OCI-LY1 (cell line): ENCODE data around the gene MRC2.

Source experiments
- H2AFZ ChIP-seq: fragments of 200-600 bp; sonication (generic), shearing (Covaris generic); 2 replicates; pipeline ENCODE4 v1.6.0; 2014; ENCODE audit warnings: antibody characterized with exemption, mild to moderate bottlenecking, low read length
- H3F3A ChIP-seq: fragments of 200-600 bp; sonication (generic), shearing (Covaris generic); 2 replicates; pipeline ENCODE4 v1.6.0; 2014; ENCODE audit warnings: mild to moderate bottlenecking, antibody characterized with exemption, low read length, moderate library complexity; ENCODE audit not compliant: insufficient read depth
- H3K27ac ChIP-seq: fragments of 200-600 bp; sonication (generic); 2 replicates; pipeline ENCODE4 v1.5.1; 2014; ENCODE audit warnings: low read length, mixed run types, mild to moderate bottlenecking, low read depth; ENCODE audit not compliant: poor library complexity, severe bottlenecking
- H3K27me3 ChIP-seq: fragments of 200-600 bp; sonication (generic); 2 replicates; pipeline ENCODE4 v1.6.0; 2014; ENCODE audit warnings: antibody characterized with exemption, mild to moderate bottlenecking, low read length, moderate library complexity; ENCODE audit not compliant: insufficient read depth
- H3K36me3 ChIP-seq: fragments of 200-600 bp; sonication (generic); 2 replicates; pipeline ENCODE4 v1.6.1; 2014; ENCODE audit warnings: mild to moderate bottlenecking, antibody characterized with exemption, low read length, moderate library complexity, mixed read lengths; ENCODE audit not compliant: insufficient read depth
- H3K4me1 ChIP-seq: fragments of 200-600 bp; sonication (generic); 2 replicates; pipeline ENCODE4 v1.5.1; 2014; ENCODE audit warnings: mild to moderate bottlenecking, low read length, moderate library complexity; ENCODE audit not compliant: insufficient read depth, severe bottlenecking
- H3K4me2 ChIP-seq: fragments of 200-600 bp; sonication (generic), shearing (Covaris generic); 2 replicates; pipeline ENCODE4 v1.6.1; 2014; ENCODE audit warnings: low read length
- H3K4me3 ChIP-seq: fragments of 200-600 bp; sonication (generic); 2 replicates; pipeline ENCODE4 v1.5.1; 2014; ENCODE audit warnings: low read length, low read depth, mild to moderate bottlenecking, mixed read lengths; ENCODE audit not compliant: poor library complexity, severe bottlenecking
- H3K79me2 ChIP-seq: fragments of 200-600 bp; shearing (Covaris generic); 2 replicates; pipeline ENCODE4 v1.6.1; 2016; ENCODE audit warnings: mixed run types, low read length, mixed read lengths; ENCODE audit not compliant: insufficient read depth
- H3K9ac ChIP-seq: fragments of 200-600 bp; sonication (generic), shearing (Covaris generic); 2 replicates; pipeline ENCODE4 v1.6.1; 2014; ENCODE audit warnings: mild to moderate bottlenecking, low read length, mixed read lengths
- H3K9me2 ChIP-seq: fragments of 200-600 bp; sonication (generic), shearing (Covaris generic); 2 replicates; pipeline ENCODE4 v1.6.1; 2014; ENCODE audit warnings: low read depth, mild to moderate bottlenecking, low read length, mixed read lengths
- H3K9me3 ChIP-seq: fragments of 200-600 bp; shearing (Covaris generic); 2 replicates; pipeline ENCODE4 v1.6.1; 2014; ENCODE audit warnings: low read length, mixed read lengths
- H4K20me1 ChIP-seq: fragments of 200-600 bp; sonication (generic), shearing (Covaris generic); 2 replicates; pipeline ENCODE4 v1.6.0; 2016; ENCODE audit warnings: mild to moderate bottlenecking, low read length; ENCODE audit not compliant: insufficient read depth
- EZH2 ChIP-seq: fragments of 200-600 bp; sonication (generic), shearing (Covaris generic); IDR thresholded peaks from 2 replicates; pipeline ENCODE4 v1.8.0; 2017; ENCODE audit warnings: borderline replicate concordance, mixed run types, mild to moderate bottlenecking, antibody characterized with exemption, low read length, moderate library complexity, mixed read lengths
- TF ChIP-seq, protein P1 (sequence below): fragments of 200-600 bp; sonication (generic), shearing (Covaris generic); IDR thresholded peaks from 2 replicates; pipeline ENCODE4 v1.5.1; 2017; ENCODE audit warnings: mild to moderate bottlenecking, antibody characterized with exemption, low read length, moderate library complexity, mixed read lengths

MRC2 gene

DNA sequence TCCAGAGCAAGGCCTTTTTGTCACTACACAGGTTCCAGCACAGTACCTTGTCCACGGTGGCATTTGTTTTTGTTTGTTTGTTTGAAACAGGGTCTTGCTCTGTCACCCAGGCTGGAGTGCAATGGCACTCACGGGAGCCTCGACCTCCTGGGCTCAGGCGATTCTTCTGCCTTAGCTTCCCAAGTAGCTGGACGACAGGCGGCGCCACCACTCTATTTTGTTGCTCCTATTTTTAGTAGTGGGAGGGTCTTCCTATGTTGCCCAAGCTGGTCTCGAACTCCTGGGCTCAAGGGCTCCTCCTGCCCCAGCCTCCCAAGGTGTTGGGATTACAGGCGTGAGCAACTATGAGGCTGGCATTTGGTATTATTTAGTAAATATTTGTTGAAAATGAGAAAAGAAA, 10.3 kb downstream of the MRC2 start:
- H3K9ac ChIP-seq: no peak overlapping the region
- H3K36me3 ChIP-seq: no peaks in the 10 kb centered on the region
- no peaks in the 10 kb centered on the region for H3K79me2 ChIP-seq
- no peak for TF ChIP-seq EZH2
- TF ChIP-seq, protein P1, sequence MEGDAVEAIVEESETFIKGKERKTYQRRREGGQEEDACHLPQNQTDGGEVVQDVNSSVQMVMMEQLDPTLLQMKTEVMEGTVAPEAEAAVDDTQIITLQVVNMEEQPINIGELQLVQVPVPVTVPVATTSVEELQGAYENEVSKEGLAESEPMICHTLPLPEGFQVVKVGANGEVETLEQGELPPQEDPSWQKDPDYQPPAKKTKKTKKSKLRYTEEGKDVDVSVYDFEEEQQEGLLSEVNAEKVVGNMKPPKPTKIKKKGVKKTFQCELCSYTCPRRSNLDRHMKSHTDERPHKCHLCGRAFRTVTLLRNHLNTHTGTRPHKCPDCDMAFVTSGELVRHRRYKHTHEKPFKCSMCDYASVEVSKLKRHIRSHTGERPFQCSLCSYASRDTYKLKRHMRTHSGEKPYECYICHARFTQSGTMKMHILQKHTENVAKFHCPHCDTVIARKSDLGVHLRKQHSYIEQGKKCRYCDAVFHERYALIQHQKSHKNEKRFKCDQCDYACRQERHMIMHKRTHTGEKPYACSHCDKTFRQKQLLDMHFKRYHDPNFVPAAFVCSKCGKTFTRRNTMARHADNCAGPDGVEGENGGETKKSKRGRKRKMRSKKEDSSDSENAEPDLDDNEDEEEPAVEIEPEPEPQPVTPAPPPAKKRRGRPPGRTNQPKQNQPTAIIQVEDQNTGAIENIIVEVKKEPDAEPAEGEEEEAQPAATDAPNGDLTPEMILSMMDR: peak; percentile 46
- H3K4me1 ChIP-seq: no peaks in the 10 kb centered on the region
- no peak overlapping the region for H3K27ac ChIP-seq
- no peaks in the 10 kb centered on the region for H3K9me2 ChIP-seq
- no peaks in the 10 kb centered on the region for H3K9me3 ChIP-seq
- H3K27me3 ChIP-seq: peaks cover 8% of the 10 kb centered on the region
- no peaks in the 10 kb centered on the region for H4K20me1 ChIP-seq
- no peak overlapping the region for H3K4me2 ChIP-seq
- H2AFZ ChIP-seq: no peak overlapping the region
- H3F3A ChIP-seq: no peaks in the 10 kb centered on the region
- no peak overlapping the region for H3K4me3 ChIP-seq

DNA sequence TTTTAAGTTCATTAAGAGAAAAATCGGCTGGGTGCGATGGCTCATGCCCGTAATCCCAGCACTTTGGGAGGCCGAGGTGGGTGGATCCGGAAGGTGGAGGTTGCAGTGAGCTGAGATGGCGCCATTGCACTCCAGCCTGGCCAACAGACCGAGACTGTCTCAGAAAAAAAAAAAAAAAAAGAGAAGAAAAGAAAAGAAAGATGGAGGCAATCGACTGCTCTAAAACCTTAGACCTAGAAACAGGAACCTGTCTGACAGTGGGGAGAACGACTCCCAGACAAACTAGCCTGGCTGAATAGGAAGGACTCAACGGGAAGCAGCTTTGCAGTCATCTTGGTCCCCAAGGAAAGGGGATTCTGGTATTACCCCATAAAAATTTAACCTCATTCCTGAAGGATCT, 13.7 kb downstream of the MRC2 start:
- no peaks in the 10 kb centered on the region for H3K9me2 ChIP-seq
- H2AFZ ChIP-seq: no peak overlapping the region
- H3K4me1 ChIP-seq: no peaks in the 10 kb centered on the region
- no peaks in the 10 kb centered on the region for H4K20me1 ChIP-seq
- H3K27ac ChIP-seq: no peak overlapping the region
- no peaks in the 10 kb centered on the region for H3F3A ChIP-seq
- no peaks in the 10 kb centered on the region for H3K79me2 ChIP-seq
- H3K4me2 ChIP-seq: no peak overlapping the region
- H3K9ac ChIP-seq: no peak overlapping the region
- no peaks in the 10 kb centered on the region for H3K36me3 ChIP-seq
- TF ChIP-seq, protein P1: no peak
- no peak for TF ChIP-seq EZH2
- no peaks in the 10 kb centered on the region for H3K9me3 ChIP-seq
- H3K27me3 ChIP-seq: peaks cover 14% of the 10 kb centered on the region
- H3K4me3 ChIP-seq: no peak overlapping the region

DNA sequence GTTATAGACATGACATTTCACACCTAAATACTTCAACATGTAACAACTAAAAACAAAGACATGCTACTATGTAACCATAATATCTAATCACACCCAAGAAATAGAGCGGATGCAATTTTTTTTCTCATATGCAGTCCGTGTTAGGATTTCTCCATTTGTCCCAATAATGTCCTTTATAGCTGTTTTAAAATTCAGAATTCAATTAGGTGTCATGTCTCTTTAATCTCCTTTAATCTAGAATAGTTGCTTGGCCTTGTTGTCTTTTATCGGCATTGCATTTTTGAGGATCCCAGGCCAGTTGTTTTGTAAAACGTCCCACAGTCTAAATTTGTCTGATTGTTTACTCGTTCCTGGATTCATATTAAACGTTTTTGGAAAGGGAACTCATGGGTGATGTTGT, 14.5 kb downstream of the MRC2 start:
- no peaks in the 10 kb centered on the region for H3K9me2 ChIP-seq
- no peaks in the 10 kb centered on the region for H3K9me3 ChIP-seq
- H3K79me2 ChIP-seq: no peaks in the 10 kb centered on the region
- no peaks in the 10 kb centered on the region for H3K4me1 ChIP-seq
- H2AFZ ChIP-seq: no peak overlapping the region
- H3K4me3 ChIP-seq: no peak overlapping the region
- TF ChIP-seq EZH2: no peak
- TF ChIP-seq, protein P1: no peak
- no peaks in the 10 kb centered on the region for H4K20me1 ChIP-seq
- peaks cover 14% of the 10 kb centered on the region for H3K27me3 ChIP-seq
- no peak overlapping the region for H3K27ac ChIP-seq
- no peak overlapping the region for H3K4me2 ChIP-seq
- no peak overlapping the region for H3K9ac ChIP-seq
- H3K36me3 ChIP-seq: no peaks in the 10 kb centered on the region
- no peaks in the 10 kb centered on the region for H3F3A ChIP-seq
